KMS-11 (cell line): Measurements from ENCODE around the gene CENPP.

ENCODE experiments used
- H2AFZ ChIP-seq: fragments of 200-600 bp; sonication (generic); 2 replicates; pipeline ENCODE4 v1.6.1; 2016; ENCODE audit warnings: antibody characterized with exemption, mixed run types, low read depth
- H3K27ac ChIP-seq: fragments of 200-600 bp; sonication (generic); 2 replicates; pipeline ENCODE4 v1.6.1; 2016; ENCODE audit warnings: mild to moderate bottlenecking, mixed run types
- H3K27me3 ChIP-seq: fragments of 200-600 bp; sonication (generic); 2 replicates; pipeline ENCODE4 v1.6.1; 2017; ENCODE audit warnings: mild to moderate bottlenecking, low read depth, mixed run types, moderate library complexity; ENCODE audit not compliant: insufficient read depth
- H3K36me3 ChIP-seq: fragments of 200-600 bp; sonication (generic); 2 replicates; pipeline ENCODE4 v1.6.1; 2017; ENCODE audit warnings: mild to moderate bottlenecking, mixed run types; ENCODE audit not compliant: insufficient read depth
- H3K4me1 ChIP-seq: fragments of 200-600 bp; sonication (generic); 2 replicates; pipeline ENCODE4 v1.6.1; 2016; ENCODE audit warnings: mild to moderate bottlenecking, low read depth, mixed run types; ENCODE audit not compliant: poor library complexity, severe bottlenecking
- H3K4me2 ChIP-seq: fragments of 200-600 bp; sonication (generic); 2 replicates; pipeline ENCODE4 v1.7.0; 2016; ENCODE audit warnings: mild to moderate bottlenecking, mixed run types
- H3K4me3 ChIP-seq: fragments of 200-600 bp; sonication (generic); IDR thresholded peaks from 2 replicates; pipeline ENCODE4 v1.6.1; 2017; ENCODE audit warnings: low read depth, low read length, mixed read lengths; ENCODE audit not compliant: insufficient read depth
- H3K79me2 ChIP-seq: fragments of 200-600 bp; sonication (generic); 2 replicates; pipeline ENCODE4 v1.6.1; 2016; ENCODE audit warnings: low read depth, mixed run types; ENCODE audit not compliant: insufficient read depth
- H3K9ac ChIP-seq: fragments of 200-600 bp; sonication (generic); 2 replicates; pipeline ENCODE4 v1.6.1; 2016; ENCODE audit warnings: mild to moderate bottlenecking, mixed run types
- H4K20me1 ChIP-seq: fragments of 200-600 bp; sonication (generic); 2 replicates; pipeline ENCODE4 v1.6.1; 2016; ENCODE audit warnings: mild to moderate bottlenecking, mixed run types; ENCODE audit not compliant: insufficient read depth
- TF ChIP-seq, protein P1 (sequence below): fragments of 200-600 bp; sonication (generic); conservative IDR thresholded peaks from 2 replicates; pipeline ENCODE4 v1.6.1; 2017; ENCODE audit warnings: low read depth, mild to moderate bottlenecking, antibody characterized with exemption, low read length, moderate library complexity, mixed read lengths

Gene CENPP

DNA sequence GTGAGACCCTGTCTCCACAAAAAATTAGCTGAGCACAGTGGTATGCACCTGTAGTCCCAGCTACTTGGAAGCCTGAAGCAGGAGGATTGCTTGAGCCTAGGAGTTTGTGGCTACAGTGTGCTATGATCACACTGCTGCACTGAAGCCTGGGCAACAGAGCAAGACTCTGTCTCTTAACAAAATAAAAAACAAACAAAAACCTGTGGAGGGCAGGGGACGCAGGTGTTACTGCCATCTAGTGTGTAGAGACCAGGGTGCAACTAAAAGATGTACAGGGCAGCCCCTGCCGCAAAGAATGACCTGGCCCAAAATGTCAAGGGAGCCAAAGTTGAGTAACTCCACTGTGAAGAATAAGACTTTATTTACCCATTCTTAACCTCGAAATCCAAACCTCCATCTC is 129.5 kb downstream of the CENPP start:
- Histone ChIP-seq H3K9ac (no peak overlapping the region), H2AFZ (no peak overlapping the region), H3K79me2 (no peaks in the 10 kb centered on the region), H3K36me3 (no peaks in the 10 kb centered on the region), H3K4me2 (no peak overlapping the region), H3K4me1 (no peaks in the 10 kb centered on the region), H3K4me3 (no peak overlapping the region), H4K20me1 (no peaks in the 10 kb centered on the region), H3K27ac (no peak overlapping the region), H3K27me3 (no peaks in the 10 kb centered on the region)
- TF ChIP-seq, protein P1, sequence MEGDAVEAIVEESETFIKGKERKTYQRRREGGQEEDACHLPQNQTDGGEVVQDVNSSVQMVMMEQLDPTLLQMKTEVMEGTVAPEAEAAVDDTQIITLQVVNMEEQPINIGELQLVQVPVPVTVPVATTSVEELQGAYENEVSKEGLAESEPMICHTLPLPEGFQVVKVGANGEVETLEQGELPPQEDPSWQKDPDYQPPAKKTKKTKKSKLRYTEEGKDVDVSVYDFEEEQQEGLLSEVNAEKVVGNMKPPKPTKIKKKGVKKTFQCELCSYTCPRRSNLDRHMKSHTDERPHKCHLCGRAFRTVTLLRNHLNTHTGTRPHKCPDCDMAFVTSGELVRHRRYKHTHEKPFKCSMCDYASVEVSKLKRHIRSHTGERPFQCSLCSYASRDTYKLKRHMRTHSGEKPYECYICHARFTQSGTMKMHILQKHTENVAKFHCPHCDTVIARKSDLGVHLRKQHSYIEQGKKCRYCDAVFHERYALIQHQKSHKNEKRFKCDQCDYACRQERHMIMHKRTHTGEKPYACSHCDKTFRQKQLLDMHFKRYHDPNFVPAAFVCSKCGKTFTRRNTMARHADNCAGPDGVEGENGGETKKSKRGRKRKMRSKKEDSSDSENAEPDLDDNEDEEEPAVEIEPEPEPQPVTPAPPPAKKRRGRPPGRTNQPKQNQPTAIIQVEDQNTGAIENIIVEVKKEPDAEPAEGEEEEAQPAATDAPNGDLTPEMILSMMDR = no peak

DNA sequence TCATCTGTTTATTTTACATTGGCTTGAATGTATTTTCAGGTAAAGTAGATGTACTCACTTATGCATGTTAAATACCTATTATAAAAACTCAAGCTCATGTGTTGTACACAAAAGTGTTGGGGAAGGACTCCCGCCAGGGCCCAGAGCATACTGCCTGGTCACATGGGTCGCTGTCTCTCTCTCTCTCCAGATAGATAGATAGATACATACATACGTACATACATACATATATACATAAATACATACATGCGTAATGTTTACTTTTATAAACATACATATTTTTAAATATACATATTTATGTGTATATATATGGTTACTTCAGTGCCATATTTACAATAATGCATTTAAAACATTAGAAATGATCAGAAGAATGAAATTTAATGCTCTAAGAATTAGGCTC is 131.8 kb downstream of the CENPP start:
- no peaks in the 10 kb centered on the region for H3K4me1 ChIP-seq
- no peaks in the 10 kb centered on the region for H3K36me3 ChIP-seq
- H3K79me2 ChIP-seq = no peaks in the 10 kb centered on the region
- no peak overlapping the region for H2AFZ ChIP-seq
- no peaks in the 10 kb centered on the region for H4K20me1 ChIP-seq
- H3K4me2 ChIP-seq = no peak overlapping the region
- no peak overlapping the region for H3K27ac ChIP-seq
- TF ChIP-seq, protein P1 = no peak
- no peak overlapping the region for H3K4me3 ChIP-seq
- no peak overlapping the region for H3K9ac ChIP-seq
- H3K27me3 ChIP-seq = no peaks in the 10 kb centered on the region

DNA sequence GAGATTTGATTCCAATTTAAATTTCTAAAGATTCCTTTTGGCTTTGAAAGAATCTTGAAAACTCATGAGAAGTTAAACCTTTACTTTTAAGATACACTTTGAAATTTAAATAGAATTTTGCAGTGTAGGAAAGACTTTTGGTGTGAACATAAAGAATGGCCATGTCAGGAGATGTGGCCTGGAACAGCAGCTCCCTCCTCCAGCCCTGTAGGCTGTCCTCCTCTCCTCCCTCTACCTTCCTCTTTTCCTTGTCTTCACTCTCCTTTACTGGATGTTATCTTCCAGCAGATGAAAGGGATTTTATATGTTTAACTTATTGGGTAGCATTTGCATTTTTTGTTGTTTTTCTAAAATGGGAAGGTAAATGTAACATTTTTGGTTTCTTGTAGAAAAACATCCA is 137.6 kb downstream of the CENPP start:
- Histone ChIP-seq H3K4me1 (no peaks in the 10 kb centered on the region), H3K36me3 (no peaks in the 10 kb centered on the region), H2AFZ (no peak overlapping the region), H3K9ac (no peak overlapping the region), H4K20me1 (no peaks in the 10 kb centered on the region), H3K27me3 (no peaks in the 10 kb centered on the region), H3K27ac (no peak overlapping the region), H3K4me3 (no peak overlapping the region), H3K79me2 (no peaks in the 10 kb centered on the region), H3K4me2 (no peak overlapping the region)
- TF ChIP-seq, protein P1 = no peak

DNA sequence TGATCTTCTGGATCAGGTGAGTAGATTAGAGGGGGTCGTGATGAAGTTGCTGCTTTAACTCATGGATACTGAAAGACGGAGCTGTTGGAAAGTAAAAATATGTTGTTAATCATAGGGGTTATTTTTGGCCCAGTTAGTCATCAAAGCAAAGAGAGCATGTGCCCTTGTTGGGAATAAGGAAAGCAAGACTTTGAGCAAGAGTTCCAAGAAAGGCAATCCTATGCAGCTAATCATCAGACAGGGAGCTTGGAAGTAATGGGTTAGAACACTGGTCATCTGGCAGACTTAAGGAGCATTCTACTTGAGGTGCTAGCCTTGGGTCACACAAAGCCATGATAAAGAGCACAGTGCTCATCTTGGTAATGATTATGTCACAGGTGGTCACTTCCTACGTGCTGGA is 138.2 kb downstream of the CENPP start:
- no peak overlapping the region for H3K9ac ChIP-seq
- no peaks in the 10 kb centered on the region for H4K20me1 ChIP-seq
- H2AFZ ChIP-seq = no peak overlapping the region
- H3K4me1 ChIP-seq = no peaks in the 10 kb centered on the region
- no peak overlapping the region for H3K27ac ChIP-seq
- no peak overlapping the region for H3K4me3 ChIP-seq
- no peaks in the 10 kb centered on the region for H3K27me3 ChIP-seq
- no peak overlapping the region for H3K4me2 ChIP-seq
- no peaks in the 10 kb centered on the region for H3K79me2 ChIP-seq
- H3K36me3 ChIP-seq = no peaks in the 10 kb centered on the region
- TF ChIP-seq, protein P1 = no peak
